Gastroesophageal sphincter (tissue), 4 donors: ENCODE data around the gene KRTAP5-6. TPM values are rescaled to one million over a fixed set of nuclear protein-coding genes. Genes with fewer than 3 reads are reported as not detected.

Source experiments
- ATAC-seq: fragments of 150-250 bp; one replicate; pipeline ENCODE4 v1.9.1; 2016; ENCODE audit warnings: mild to moderate bottlenecking, moderate library complexity
- H3K27ac ChIP-seq, 4 donors: fragments of 200-600 bp; sonication (generic) in 3 of 4; 1 replicate in 3 of 4; 2 replicates in 1 of 4; pipeline ENCODE4 v1.5.1; 2016 to 2019
- H3K27me3 ChIP-seq: fragments of 200-600 bp; sonication (generic); one replicate; pipeline ENCODE4 v1.5.1; 2019
- H3K36me3 ChIP-seq, 2 donors: fragments of 200-600 bp; sonication (generic); one replicate each; pipeline ENCODE4 v1.5.1; 2019; ENCODE audit warnings: control low read depth in 1 of 2
- H3K4me1 ChIP-seq, 3 donors: fragments of 200-600 bp; sonication (generic); 1 replicate in 2 of 3; 2 replicates in 1 of 3; pipeline ENCODE4 v1.5.1; 2016 to 2019; ENCODE audit warnings: control low read depth in 2 of 3
- H3K4me3 ChIP-seq, 2 donors: fragments of 200-600 bp; sonication (generic); one replicate each; pipeline ENCODE4 v1.5.1; 2019; ENCODE audit warnings: mild to moderate bottlenecking in 1 of 2, moderate library complexity in 1 of 2
- H3K9me3 ChIP-seq, 3 donors: fragments of 200-600 bp; sonication (generic); one replicate each; pipeline ENCODE4 v1.5.1; 2017 to 2019; ENCODE audit warnings: control low read depth in 2 of 3
- CTCF ChIP-seq, 4 experiments: fragments of 200-600 bp in 2 of 4; fragments of 450-650 bp in 2 of 4; sonication (generic) in 1 of 4; IDR thresholded peaks; one replicate each; pipeline ENCODE4 v1.5.1; 2017 to 2019; ENCODE audit warnings: antibody characterized with exemption in 4 of 4, mild to moderate bottlenecking in 2 of 4, moderate library complexity in 2 of 4
- EP300 ChIP-seq: sonication (generic); formaldehyde crosslinking; IDR thresholded peaks from one replicate; pipeline ENCODE4 v1.6.1; 2017; ENCODE audit warnings: antibody characterized with exemption, mild to moderate bottlenecking
- POLR2A ChIP-seq, 2 donors: fragments of 450-650 bp; IDR thresholded peaks; one replicate each; pipeline ENCODE4 v1.6.1; 2017; ENCODE audit warnings: antibody characterized with exemption in 2 of 2, mild to moderate bottlenecking in 2 of 2, moderate library complexity in 1 of 2
- POLR2AphosphoS5 ChIP-seq: sonication (generic); formaldehyde crosslinking; IDR thresholded peaks from one replicate; pipeline ENCODE4 v1.6.1; 2017; ENCODE audit warnings: antibody characterized with exemption
- WGBS, 2 donors: methylation state at CpG; one replicate each; pipeline ENCODE4 v1.1.5; 2018; ENCODE audit warnings: low coverage in 1 of 2; 5-methylcytosine and 5-hydroxymethylcytosine counted together
- total RNA-seq, 4 donors: library from RNA; depleted of rRNA; stranded (reverse); fragments of >200 nt; gene quantifications; one replicate each; pipeline ENCODE4 v1.1.0, GENCODE V29; 2016

The KRTAP5-6 gene
- total RNA-seq, 4 donors from 2014 or later, result not detected

GRCh38 chr11:1740786-1741530 lies 44.0 kb downstream of the KRTAP5-6 start:
- Histone ChIP-seq H3K27me3 (peaks cover 46% of the 10 kb centered on the region), H3K27ac (no peak overlapping the region), H3K4me3 (no peak overlapping the region), H3K4me1 (peaks cover 0 to 7% (median 0%) of the 10 kb centered on the region in 3 donors), H3K9me3 (peaks cover 0 to 20% (median 0%) of the 10 kb centered on the region in 3 donors), H3K36me3 (no peaks in the 10 kb centered on the region)
- WGBS, 2 donors, result 72 to 78% methylated on average over 4 to 6 of the region's 8 CpGs
- no peak for TF ChIP-seq CTCF (IDR thresholded peaks at IDR 0.05)
- TF ChIP-seq POLR2A (IDR thresholded peaks at IDR 0.05), result no peak
- no peak for TF ChIP-seq EP300
- TF ChIP-seq POLR2AphosphoS5, result no peak
- no peak for ATAC-seq

- no peaks in the 10 kb centered on the region for H3K36me3 ChIP-seq
- peaks cover 0 to 7% (median 0%) of the 10 kb centered on the region in 3 donors for H3K4me1 ChIP-seq
- H3K27ac ChIP-seq, result no peak overlapping the region
- no peak for TF ChIP-seq EP300
- no peak for TF ChIP-seq CTCF (IDR thresholded peaks at IDR 0.05)
- no peak for TF ChIP-seq POLR2AphosphoS5
- no peak for TF ChIP-seq POLR2A (IDR thresholded peaks at IDR 0.05)
- H3K9me3 ChIP-seq, result peaks cover 0 to 12% (median 0%) of the 10 kb centered on the region in 3 donors
- ATAC-seq, result no peak
- H3K27me3 ChIP-seq, result peaks cover 38% of the 10 kb centered on the region
- WGBS, 2 donors, result 45% methylated on average over 2 of the region's 4 CpGs; no CpG with 5 or more reads in 1 of the 2 donors
- no peak overlapping the region for H3K4me3 ChIP-seq
Measured at GRCh38 chr11:1741741-1742140, 44.7 kb downstream of the KRTAP5-6 start.

- 65 to 90% methylated on average over 3 to 4 of the region's 4 CpGs for WGBS, 2 donors
- TF ChIP-seq POLR2A (IDR thresholded peaks at IDR 0.05) (no peak), CTCF (IDR thresholded peaks at IDR 0.05) (no peak)
- ATAC-seq, result no peak
- Histone ChIP-seq H3K36me3 (no peaks in the 10 kb centered on the region), H3K27me3 (peaks cover 32% of the 10 kb centered on the region), H3K4me1 (peaks cover 0 to 7% (median 0%) of the 10 kb centered on the region in 3 donors), H3K9me3 (peaks cover 0 to 6% (median 0%) of the 10 kb centered on the region in 3 donors), H3K27ac (no peak overlapping the region), H3K4me3 (no peak overlapping the region)
Measured at GRCh38 chr11:1742371-1742770, 45.4 kb downstream of the KRTAP5-6 start.

- Histone ChIP-seq H3K9me3 (no peaks in the 10 kb centered on the region), H3K36me3 (no peaks in the 10 kb centered on the region), H3K4me1 (peaks cover 0 to 8% (median 0%) of the 10 kb centered on the region in 3 donors), H3K27me3 (peaks cover 30% of the 10 kb centered on the region), H3K27ac (no peak overlapping the region), H3K4me3 (no peak overlapping the region)
- TF ChIP-seq POLR2AphosphoS5, result no peak
- TF ChIP-seq CTCF (IDR thresholded peaks at IDR 0.05), result no peak
- no peak for TF ChIP-seq POLR2A (IDR thresholded peaks at IDR 0.05)
- no peak for TF ChIP-seq EP300
- no peak for ATAC-seq
- 85 to 87% methylated on average over 3 of the region's 3 CpGs for WGBS, 2 donors
Measured at GRCh38 chr11:1742869-1743584, 46.0 kb downstream of the KRTAP5-6 start.
